GM21515 (cell line): ENCODE data around the gene ATG13.
"Not testable (repeated sequence)": the region's sequence is repeated elsewhere in the genome, so short reads cannot be mapped to it uniquely, and the experiment has no call there.

Experiments used
- ATAC-seq: cut with Tn5 transposase; IDR thresholded peaks from one replicate; pipeline ENCODE4 v1.9.1; 2021; ENCODE audit not compliant: unreplicated experiment

Gene ATG13

DNA sequence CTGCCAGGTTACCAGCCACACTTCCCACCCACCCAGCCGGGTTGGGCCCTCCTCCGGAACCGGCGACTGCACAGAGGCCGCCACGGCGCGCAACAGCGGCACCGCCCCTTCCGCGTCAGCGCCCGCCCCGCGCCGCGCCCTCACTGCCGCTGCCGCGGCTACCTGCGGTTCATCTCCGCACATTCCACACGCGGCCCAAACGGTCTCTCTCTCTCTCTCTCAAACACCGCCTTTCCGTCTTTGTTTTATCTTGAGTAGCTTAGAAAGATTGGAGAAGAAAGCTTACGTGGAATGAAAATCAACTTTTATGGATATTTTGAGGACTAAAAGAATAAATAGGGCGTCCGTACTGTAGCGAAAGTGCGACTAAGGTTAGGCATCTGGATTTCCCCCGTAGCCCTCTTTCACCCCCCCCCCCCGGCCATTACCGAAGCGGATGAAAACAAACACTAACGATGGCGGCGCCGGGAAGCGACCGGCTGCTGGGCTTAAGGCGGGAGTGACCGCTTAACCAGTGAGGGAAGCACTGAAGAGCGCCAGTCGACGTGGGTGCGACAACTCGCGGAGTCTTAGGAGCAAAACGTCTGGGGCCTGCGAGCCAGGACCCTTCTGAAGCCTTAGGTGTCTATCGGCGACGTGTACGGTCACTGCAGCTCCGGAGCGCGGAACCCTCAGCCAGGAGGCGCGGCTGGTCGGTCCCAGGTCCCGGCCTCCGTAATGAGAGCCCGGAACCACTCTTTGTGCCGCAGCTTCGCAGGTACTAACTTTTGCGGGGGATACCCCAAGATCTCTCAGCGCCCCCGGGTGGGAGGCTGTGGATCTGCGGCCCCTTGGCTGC, at the start of gene ATG13, which contains the start of gene HARBI1:
Gene ATG13 (plus strand): TSS at position 420 of the 838 bp plus-strand sequence. CDS start 26,739 bp downstream, outside the sequence.
Gene HARBI1 (minus strand): TSS at position 94 of the 838 bp plus-strand sequence. CDS start 990 bp downstream, outside the sequence.
- ATAC-seq = peak; percentile 89

DNA sequence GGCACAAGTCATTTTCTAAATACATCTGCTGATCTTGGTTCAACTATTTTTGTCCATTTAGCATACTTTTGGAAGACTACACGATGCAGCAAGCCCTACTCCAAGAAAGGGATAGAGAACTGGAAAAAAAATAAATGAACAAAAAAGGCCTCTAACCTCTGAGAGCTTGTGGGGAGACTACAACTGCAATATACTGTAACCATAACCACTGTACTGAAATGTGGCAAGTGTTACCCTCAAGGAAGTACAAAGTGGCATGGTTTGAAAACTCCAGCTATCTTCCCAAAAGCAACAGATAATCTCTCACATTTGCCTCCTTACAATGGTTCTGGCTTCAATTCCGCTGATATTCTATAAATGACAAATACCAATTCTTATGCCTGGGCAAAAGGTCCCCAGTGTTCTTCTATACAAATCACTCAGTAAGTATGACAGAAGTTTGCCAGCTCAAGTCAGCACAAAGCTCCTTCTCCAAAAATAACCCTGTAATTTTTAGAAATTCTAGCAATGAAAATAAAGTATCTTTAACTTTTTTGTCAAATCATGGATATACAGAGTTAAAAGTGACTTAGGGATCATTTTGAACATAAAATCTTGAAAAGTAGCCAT, 46.5 kb upstream of the ATG13 start:
- ATAC-seq = no peak

DNA sequence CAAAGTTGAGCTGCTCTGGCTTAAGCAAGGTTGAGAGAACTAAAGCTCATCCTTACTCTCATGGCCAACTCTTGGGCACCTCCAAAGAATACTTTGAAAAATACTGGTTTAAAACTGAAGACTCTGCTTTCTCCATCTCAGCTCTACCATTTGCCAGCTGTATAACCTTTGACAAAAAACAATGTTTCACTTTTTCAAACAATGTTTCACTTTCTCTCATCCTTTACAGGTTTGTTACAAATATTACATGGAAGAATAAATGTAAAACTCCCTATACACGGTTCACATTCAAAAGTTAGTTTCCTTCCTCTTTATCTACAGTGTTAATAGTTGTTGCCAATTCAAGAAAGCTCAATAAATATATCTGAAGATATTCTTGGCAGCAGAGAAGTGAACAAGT, 42.7 kb upstream of the ATG13 start:
- no peak for ATAC-seq

DNA sequence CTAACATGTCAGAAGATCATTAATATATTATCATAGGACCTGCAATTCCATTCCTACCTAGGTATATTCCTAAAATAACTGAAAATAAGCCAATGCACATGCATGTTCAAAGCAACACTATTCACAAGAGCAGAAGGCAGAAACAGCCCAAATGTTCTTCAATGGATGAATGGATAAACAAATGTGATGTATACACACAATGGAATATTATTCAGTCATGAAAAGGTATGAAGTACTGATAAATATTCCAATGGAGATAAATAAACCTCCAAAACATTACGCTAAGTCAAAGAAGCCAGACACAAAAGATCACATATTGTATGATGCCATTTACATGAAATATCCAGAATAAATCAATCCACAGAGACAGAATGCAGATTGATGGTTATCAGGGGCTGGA, 40.3 kb upstream of the ATG13 start:
- no peak for ATAC-seq

DNA sequence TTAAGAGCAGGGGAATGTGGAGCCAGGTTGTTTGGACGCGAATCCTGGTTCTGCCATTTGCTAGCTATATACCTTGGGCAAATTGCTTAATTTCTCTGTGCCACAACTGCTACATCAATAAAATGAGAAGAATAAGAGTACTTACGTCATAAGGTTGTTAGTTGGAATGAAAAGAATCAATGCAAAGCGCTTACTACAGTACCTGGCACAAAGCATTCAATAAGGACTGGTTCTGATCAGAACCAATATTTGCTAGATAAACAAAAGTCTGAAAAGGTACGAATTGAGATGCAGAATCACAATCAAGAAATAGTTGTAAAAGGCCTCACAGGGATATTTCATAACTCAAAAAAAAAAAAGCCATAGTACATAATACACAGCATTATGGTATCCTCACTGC, 34.8 kb upstream of the ATG13 start:
- no peak for ATAC-seq

DNA sequence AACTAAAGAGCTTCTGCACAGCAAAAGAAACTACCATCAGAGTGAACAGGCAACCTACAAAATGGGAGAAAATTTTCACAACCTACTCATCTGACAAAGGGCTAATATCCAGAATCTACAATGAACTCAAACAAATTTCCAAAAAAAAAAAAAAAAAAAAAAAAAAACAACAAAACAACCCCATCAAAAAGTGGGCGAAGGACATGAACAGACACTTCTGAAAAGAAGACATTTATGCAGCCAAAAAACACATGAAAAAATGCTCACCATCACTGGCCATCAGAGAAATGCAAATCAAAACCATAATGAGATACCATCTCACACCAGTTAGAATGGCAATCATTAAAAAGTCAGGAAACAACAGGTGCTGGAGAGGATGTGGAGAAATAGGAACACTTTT, 33.8 kb upstream of the ATG13 start:
- not testable (repeated sequence) for ATAC-seq

DNA sequence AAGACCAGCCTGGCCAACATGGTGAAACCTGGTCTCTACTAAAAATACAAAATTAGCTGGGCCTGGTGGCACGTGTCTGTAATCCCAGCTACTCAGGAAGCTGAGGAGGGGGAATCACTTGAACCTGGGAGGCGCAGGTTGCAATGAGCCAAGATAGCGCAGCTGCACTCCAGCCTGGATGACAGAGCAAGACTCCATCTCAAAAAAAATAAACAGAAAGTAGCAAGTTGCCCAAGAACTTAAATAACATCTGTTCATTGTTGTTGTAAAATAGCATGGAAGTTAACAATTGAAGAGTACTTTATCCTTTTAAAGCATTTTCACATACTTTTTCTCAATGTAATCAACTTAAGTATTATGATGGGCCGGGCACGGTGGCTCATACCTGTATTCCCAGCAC, 29.2 kb upstream of the ATG13 start:
- ATAC-seq = no peak

DNA sequence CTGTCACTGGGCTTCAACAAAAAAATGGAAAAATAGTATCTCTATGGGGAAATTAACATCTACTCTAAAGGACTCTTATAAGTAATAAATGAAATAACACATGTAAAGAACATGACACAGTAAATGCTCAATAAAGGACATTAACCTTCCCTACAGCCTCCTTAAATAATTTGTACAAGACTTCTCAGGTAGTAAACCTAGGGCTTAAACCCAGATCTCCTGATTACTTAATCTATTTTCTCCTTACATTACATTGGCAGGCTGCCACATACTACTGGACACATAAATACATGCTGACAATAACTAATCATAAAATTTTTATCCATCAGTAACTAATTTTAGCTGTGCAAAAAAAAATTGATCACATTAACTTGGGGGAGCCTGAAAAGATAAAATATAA, 28.4 kb upstream of the ATG13 start:
- no peak for ATAC-seq

DNA sequence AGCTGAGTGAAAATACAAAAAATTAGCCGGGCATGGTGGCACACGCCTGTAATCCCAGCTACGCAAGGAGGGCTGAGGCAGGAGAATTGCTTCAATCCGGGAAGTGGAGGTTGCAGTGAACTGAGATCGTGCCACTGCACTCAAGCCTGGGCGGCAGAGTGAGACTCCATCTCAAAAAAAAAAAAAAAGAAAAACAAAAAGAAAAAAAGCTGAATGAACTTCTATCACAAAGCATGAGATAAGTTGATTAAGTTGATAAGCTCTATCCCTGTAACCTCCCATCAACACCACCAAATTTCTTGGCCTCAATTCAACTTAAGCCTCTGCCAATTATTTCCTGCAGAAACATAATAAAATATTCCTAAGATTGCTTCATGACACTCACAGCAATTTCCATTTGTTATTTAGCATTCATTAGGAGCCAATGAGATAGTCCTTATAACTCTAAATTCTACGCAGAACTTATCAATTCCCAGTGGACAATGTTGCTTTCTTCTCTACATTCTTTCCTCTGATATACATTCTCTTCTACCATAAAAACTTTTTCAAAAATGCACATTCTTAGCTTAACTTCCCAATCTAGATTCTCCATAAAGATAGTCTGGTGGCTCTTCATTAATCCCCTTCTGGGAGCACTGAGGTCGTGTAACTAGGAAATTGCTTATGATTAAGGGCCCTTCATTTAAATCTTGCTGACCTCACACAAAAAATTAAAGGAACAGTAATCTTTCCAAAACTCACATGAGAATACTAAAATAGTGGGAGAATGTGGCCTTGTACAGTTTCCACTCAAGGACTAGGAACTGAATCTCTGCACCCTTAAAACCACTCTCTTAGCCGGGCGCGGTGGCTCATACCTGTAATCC, 26.4 kb upstream of the ATG13 start:
- no peak for ATAC-seq

DNA sequence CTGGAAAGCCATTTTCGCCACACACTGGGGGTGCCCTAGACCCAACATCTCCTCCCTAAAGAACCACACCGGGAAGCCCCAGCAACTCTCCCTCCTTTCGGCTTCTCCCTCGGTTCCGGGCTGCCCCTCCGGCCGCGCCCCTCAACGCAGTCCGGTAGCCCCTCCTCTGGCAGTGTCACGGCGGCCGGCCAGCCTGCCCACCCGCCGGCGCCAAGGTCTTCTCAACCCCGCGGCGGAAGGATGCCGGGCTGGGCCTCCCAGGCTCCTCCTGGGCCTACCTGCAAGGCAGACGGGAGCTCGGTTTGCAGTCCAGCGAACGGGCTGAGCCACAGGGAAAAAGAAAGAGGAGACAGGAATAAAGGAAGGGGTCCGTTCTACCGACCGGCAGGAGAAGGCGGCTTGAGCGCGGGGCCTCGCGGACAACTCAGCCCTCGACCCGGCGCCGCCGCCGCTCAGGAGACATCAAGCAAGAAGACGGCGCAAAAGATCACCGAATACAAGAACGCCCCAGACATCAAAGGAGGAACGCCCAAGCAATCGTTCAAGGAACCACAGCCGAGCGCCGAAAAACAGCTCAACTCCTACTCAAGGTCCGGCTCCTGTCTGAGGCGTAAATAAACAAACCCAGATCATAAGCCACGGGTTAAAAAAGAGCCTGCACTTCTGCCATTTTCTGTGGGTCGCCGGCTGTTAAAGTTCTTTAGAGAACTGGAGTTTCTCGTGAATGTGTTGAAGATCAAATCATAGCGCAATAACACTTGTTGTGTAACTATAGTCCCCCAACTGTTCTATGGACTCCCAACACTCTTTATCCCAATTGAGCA, 23.6 kb upstream of the ATG13 start, which contains the start of gene AMBRA1:
Gene AMBRA1 (minus strand): TSS at position 474 of the 824 bp plus-strand sequence. CDS start 45,643 bp downstream, outside the sequence.
- ATAC-seq = peak; percentile 78

DNA sequence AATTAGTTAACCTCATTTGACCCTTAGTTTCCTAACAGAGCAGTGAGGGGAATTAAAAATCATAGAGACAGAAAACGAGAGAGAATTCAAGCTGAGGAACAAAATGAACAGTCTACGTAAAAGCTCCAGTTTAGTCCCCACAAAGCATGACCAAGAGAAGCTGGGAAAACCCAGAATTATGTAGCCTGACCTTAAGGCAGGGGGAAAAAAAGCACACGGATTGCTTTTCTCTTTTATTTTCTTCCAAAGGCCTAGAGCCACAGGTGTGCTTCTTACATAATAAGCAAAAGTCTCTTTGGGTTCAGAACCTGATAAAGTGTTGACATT, 23.0 kb upstream of the ATG13 start:
- no peak for ATAC-seq

DNA sequence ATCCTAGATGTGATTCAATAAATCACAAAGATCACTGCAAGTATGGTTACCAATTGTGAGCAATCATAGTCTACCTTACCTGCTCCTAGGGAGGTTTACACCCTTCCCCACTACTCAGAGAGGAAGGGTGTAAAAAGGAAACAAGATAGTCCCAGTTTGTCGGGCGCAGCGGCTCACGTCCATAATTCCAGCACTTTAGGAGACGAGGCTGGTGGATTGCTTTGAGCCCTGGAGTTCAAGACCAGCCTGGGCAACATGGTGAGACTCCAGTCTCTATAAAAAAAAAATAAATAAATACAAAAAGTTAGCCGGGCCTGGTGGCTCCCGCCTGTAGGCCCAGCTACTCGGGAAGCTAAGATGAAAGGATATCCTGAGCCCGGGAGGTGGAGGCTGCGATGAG, 22.6 kb upstream of the ATG13 start:
- ATAC-seq = no peak

DNA sequence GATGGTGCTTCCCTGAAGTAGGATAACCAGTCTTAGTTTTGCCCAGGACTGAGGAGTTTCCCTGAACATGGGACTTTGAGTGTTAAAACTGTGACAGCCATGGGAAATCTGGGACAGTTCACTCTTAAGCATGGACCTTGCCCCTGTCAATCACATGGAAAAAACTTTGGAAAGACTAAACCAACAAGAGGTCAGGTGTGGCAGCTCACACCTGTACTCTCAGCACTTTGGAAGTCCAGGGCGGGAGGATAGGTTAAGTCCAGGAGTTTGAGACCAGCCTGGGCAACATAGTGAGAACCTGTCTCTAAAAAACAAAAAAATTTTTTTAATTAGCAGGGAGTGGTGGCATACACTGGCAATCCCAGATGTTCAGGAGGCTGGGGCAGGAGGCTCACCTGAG, 20.2 kb upstream of the ATG13 start:
- no peak for ATAC-seq

DNA sequence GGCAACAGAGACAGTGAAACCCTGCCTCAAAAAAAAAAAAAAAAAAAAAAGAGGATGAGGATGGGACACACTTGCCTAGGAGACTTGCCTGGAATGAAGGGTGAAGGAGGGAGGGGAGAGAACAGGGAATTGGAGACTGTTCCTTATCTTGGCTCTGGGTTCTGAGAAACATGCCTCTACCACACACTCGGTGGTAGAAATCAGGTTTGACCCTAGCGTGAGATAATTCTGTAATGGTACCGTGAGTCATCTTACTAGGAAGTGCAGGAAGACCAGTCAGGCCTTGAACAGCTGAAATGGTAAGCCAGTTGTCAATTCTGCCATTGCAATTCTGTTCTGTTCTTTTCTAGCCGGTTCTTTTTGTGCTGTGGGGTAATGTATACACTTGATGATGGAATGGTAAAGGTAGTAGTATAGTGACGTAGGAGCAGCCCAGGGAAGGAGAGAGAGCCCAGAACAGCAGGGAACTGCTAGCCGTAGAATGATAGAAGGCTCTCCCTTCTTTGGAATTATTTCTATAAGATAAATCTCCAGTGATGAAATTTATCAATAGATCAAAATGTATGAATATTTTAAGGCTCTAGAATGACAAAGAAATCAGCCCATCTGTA, 19.6 kb upstream of the ATG13 start:
- no peak for ATAC-seq

DNA sequence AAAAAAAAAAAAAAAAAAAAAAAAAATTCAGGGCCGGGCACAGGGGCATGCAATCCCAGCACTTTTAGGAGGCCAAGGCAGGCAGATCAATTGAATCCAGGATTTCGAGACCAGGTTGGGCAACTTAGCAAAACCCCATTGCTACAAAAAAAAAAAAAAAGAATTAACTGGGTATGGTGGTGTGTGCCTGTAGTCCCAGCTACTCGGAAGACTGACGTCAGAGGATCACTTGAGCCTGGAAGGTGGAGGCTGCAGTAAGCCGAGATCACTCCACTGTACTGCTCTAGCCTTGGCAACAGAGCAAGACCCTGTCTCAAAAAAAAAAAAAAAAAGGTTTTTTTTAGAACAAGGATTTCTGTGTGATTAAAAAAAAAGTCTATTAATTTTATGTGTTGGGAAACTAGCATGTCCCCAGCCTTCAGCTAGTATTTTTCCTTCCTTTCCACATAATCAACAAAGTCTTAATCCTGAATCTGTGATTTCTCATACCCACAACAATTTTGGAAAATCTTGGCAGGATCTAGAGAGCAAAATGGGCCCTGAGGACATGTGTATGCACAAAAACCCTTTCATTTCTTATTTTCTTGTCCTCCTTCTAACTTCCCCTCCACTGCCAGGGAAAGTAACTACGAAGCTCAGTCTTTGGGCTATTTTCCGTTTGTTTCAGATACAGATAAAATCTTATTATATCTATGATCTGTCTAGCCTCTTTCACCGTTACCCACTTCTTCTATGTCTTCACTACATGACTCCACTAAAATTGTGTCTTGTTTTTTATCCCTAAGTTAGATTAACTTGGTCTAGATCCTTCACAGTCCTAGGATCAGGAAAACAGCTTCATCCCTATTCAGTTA, 17.8 kb upstream of the ATG13 start:
- no peak for ATAC-seq

DNA sequence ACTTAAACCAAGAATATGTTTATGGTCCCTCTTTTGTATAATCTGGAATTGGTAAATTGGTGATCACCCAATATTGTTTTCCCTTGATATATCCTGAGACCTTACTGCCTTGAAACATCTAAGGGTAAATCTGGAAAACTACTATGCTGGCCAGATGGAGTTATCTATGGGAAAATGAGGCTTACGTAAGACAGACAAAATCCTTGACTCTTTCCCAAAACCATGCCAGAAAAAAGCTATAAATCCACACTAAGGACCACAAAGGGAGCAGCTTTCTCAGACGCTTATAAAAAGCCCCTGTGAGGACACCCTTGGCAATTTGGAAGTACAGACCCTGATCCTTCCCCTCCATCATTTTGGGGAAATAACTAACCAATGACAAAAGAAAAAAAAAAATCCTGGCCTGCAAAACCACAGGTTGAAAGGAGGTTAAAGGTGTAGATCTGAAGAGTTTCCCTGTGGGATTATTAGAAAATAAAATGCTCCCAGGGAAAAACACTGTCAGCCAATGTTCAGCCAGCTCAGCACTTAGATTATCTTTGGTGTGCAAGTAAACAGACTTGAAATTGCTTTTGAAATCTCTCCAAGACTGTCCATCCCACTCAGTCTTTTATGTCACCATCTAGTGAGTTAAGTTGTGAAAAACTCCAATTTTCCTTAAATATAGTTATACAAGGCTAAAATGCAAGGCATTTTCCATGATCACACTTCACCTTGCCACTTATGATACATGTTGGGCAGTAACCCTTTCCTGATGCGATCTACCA, 17.0 kb upstream of the ATG13 start:
- ATAC-seq = no peak

DNA sequence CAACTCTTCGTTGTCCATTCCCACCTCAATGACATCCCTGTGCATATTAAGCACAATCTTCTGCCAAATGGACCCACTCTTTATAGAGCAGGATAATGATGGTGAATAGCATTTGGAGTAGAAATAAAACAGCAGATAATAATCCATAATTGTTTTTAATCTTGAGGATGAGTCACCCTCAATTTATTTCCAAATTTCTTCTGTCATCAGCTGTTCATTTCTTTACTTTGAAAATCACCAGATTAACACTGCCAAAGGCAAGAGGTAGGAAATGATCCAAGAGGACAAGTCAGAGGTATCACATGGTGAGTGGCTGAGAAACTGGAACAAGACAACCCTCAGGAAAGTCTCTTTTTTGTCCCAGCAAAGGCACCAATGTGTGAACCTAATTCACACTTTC, 16.2 kb upstream of the ATG13 start:
- ATAC-seq = no peak

DNA sequence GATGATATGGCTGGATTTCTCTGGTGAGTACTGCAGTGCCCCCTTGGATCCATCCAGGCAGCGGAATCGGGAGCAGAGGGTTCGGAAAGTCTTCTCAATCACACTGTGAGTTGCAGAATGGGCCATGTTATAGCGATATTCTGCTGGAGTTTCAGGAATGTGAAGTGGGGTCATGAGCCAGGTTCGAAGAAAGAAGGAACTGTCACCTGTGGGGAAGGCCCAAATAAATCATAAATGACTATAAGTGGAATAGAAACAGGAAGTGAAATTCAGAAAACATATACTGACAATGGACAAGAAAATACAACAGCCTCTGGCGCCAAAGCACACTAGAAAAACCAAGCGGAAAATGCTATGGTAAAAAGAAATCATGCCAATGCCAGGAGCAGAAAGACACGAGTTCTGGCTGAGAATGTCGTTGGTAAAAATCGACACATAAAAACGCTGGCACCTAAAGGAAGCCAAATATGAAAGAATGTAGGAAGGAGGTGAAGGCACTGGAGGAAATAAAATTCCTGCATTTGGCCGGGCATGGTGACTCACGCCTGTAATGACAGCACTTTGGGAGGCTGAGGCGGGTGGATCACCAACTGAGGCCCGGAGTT, 13.5 kb upstream of the ATG13 start:
- no peak for ATAC-seq
